Measurements from ENCODE around the gene SLC45A1. TPM values are rescaled to one million over a fixed set of nuclear protein-coding genes. Genes with fewer than 3 reads are reported as not detected.

SLC45A1 gene
- total and polyA plus RNA-seq, 8 donors: 1.1 to 3.0 (median 2.4) TPM; not detected in 3

DNA sequence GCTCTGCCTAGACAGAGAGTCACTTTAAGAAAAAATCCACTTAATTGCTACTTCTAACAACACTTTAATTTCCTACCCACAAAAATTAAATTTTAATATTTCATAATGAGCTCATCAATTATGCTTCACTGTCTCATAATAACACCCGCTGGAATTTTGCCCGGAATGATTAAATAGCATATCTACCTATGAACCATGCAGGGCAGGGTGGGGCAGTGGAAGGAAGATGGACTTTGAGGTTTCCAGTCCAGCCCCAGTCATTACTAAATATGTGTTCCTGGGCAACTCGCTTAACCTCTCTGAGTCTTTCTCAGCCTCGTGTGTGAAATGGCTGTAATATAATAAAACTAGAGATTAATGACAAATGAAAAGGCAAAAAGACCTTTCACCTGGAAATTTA is 32.8 kb upstream of the SLC45A1 start:
- peaks cover 0 to 10% (median 0%) of the 10 kb centered on the region in 4 donors for H3K4me1 ChIP-seq
- WGBS, 5 donors: 44 to 73% (median 56%) methylated on average over 4 of the region's 4 CpGs
- no peaks in the 10 kb centered on the region for H3K27me3 ChIP-seq
- no peaks in the 10 kb centered on the region for H3K36me3 ChIP-seq
- TF ChIP-seq POLR2A (IDR thresholded peaks at IDR 0.05) (no peak), EP300 (IDR thresholded peaks at IDR 0.05) (no peak), POLR2AphosphoS5 (IDR thresholded peaks at IDR 0.05) (no peak)
- TF ChIP-seq, protein P1, sequence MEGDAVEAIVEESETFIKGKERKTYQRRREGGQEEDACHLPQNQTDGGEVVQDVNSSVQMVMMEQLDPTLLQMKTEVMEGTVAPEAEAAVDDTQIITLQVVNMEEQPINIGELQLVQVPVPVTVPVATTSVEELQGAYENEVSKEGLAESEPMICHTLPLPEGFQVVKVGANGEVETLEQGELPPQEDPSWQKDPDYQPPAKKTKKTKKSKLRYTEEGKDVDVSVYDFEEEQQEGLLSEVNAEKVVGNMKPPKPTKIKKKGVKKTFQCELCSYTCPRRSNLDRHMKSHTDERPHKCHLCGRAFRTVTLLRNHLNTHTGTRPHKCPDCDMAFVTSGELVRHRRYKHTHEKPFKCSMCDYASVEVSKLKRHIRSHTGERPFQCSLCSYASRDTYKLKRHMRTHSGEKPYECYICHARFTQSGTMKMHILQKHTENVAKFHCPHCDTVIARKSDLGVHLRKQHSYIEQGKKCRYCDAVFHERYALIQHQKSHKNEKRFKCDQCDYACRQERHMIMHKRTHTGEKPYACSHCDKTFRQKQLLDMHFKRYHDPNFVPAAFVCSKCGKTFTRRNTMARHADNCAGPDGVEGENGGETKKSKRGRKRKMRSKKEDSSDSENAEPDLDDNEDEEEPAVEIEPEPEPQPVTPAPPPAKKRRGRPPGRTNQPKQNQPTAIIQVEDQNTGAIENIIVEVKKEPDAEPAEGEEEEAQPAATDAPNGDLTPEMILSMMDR (IDR thresholded peaks at IDR 0.05): no peak
- intact Hi-C loops (cut with DNase I; ENCODE audit: low total_unique reads): no loop called here
- DNase-seq: peak; percentile 39 to 53
- no peak overlapping the region for H3K4me3 ChIP-seq
- no peaks in the 10 kb centered on the region for H3K9me3 ChIP-seq
- H3K27ac ChIP-seq: no peak overlapping the region

DNA sequence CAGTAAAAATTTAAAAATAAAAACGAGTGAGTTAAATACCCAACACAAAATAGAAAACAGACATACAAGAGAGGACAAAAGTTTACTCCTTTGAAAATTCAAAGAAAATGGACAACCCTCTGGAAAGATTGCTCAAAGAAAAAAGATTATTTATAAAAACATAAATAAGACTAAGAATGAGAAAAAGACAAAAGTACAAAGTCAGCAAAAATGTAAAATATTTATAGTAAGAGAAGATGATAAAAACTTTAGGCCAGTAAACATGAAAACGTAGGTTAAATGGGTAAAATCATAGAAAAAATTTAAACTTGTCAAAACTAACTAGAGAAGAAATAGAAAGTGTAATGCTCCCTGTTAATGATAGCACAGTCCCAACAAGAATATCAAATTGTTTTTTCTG is 31.9 kb upstream of the SLC45A1 start:
- Histone ChIP-seq H3K36me3 (no peaks in the 10 kb centered on the region), H3K4me1 (peaks cover 0 to 10% (median 0%) of the 10 kb centered on the region in 4 donors), H3K27ac (no peak overlapping the region), H3K4me3 (no peak overlapping the region), H3K27me3 (no peaks in the 10 kb centered on the region), H3K9me3 (no peaks in the 10 kb centered on the region)
- TF ChIP-seq, protein P1 (IDR thresholded peaks at IDR 0.05): no peak
- no peak for TF ChIP-seq EP300 (IDR thresholded peaks at IDR 0.05)
- 75 to 89% (median 82%) methylated on average over 2 of the region's 2 CpGs for WGBS, 5 donors
- intact Hi-C loops (cut with DNase I; ENCODE audit: low total_unique reads): no loop called here
- no peak for DNase-seq

DNA sequence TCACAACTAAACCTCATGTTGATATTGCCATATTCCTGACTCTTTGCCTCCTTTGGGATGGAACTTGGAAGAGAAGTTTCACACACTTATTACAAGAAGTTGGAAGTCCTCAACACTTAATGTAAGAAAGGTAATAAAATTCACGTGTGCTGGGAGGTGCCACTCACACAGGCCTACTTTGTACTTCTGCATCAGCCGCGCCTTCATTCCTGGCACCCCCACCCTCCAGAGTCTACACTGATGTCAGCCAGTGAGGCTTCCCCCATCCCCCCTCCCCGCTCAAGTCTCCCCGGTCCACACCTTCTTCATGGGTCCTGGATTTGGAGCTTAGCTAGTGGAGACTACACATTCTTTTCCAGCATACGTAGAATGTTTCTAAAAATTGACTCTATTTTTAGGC is 24.8 kb upstream of the SLC45A1 start:
- Histone ChIP-seq H3K4me1 (peaks cover 0 to 11% (median 5%) of the 10 kb centered on the region in 4 donors), H3K36me3 (no peaks in the 10 kb centered on the region), H3K27ac (no peak overlapping the region), H3K9me3 (no peaks in the 10 kb centered on the region), H3K4me3 (no peak overlapping the region), H3K27me3 (no peaks in the 10 kb centered on the region)
- intact Hi-C loops (cut with DNase I; ENCODE audit: low total_unique reads): no loop called here
- TF ChIP-seq EP300 (IDR thresholded peaks at IDR 0.05) (no peak), POLR2A (IDR thresholded peaks at IDR 0.05) (no peak), POLR2AphosphoS5 (IDR thresholded peaks at IDR 0.05) (no peak)
- TF ChIP-seq, protein P1 (IDR thresholded peaks at IDR 0.05): no peak
- 61 to 73% (median 66%) methylated on average over 6 of the region's 6 CpGs for WGBS, 5 donors
- DNase-seq: peak in 1 of 2 donors; percentile 89

DNA sequence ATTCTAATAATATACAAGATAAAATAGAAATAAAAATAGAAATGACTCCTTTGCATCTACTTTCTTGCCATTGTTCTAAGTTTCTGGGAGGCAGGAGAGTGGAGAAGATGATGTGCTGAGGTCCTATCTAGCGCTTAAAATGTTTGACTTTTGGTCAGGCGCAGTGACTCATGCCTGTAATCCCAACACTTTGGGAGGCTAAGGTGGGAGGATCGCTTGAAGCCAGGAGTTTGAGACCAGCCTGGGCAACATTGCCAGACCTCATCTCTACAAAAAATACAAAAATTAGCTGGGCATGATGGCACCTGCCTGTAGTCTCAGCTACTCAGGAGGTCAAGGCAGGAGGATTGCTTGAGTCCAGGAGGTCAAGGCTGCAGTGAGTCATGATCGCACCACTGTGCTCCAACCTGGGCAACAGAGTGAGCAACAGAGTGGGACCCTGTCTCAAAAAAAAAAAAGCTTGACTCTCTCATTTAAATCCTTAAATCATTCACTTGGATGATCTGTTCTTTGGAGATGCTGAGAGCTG is 24.2 kb upstream of the SLC45A1 start:
- H3K4me3 ChIP-seq: no peak overlapping the region
- TF ChIP-seq EP300 (IDR thresholded peaks at IDR 0.05) (no peak), POLR2A (IDR thresholded peaks at IDR 0.05) (no peak), POLR2AphosphoS5 (IDR thresholded peaks at IDR 0.05) (no peak)
- TF ChIP-seq, protein P1 (IDR thresholded peaks at IDR 0.05): no peak
- peaks cover 0 to 11% (median 5%) of the 10 kb centered on the region in 4 donors for H3K4me1 ChIP-seq
- H3K27me3 ChIP-seq: no peaks in the 10 kb centered on the region
- no peaks in the 10 kb centered on the region for H3K36me3 ChIP-seq
- WGBS, 5 donors: 87 to 94% (median 89%) methylated on average over 4 of the region's 4 CpGs
- H3K27ac ChIP-seq: peak overlapping the region in 3 of 5 donors; percentile 18 to 53 (median 20)
- intact Hi-C loops (cut with DNase I; ENCODE audit: low total_unique reads): no loop called here
- DNase-seq: no peak
- H3K9me3 ChIP-seq: no peaks in the 10 kb centered on the region
